Left lung (tissue), 10 donors: ENCODE results near the gene GPR176. TPM values are rescaled to one million over a fixed set of nuclear protein-coding genes. Genes with fewer than 3 reads are reported as not detected.

Source experiments
- ATAC-seq: fragments of 200-7000 bp; cut with Tn5 transposase; one replicate; pipeline ENCODE4 v1.9.1; 2020; ENCODE audit warnings: moderate library complexity
- DNase-seq, 4 donors: peaks; one replicate each; pipeline ENCODE4 v3.0.0-alpha.2; 2013 to 2020
- H3K27ac ChIP-seq, 2 donors: fragments of 200-600 bp; sonication (generic) in 1 of 2; one replicate each; pipeline versions ENCODE4 v1.5.0 to v1.8.0; 2020 to 2021
- H3K27me3 ChIP-seq, 2 donors: fragments of 200-600 bp; sonication (generic) in 1 of 2; one replicate each; pipeline versions ENCODE4 v1.5.0 to v1.8.0; 2020 to 2021
- H3K36me3 ChIP-seq, 2 donors: fragments of 200-600 bp; sonication (generic) in 1 of 2; one replicate each; pipeline versions ENCODE4 v1.5.0 to v1.8.0; 2020 to 2021
- H3K4me1 ChIP-seq, 2 donors: fragments of 200-600 bp; one replicate each; pipeline ENCODE4 v1.8.0; 2021
- H3K4me3 ChIP-seq, 2 donors: fragments of 200-600 bp; sonication (generic) in 1 of 2; one replicate each; pipeline versions ENCODE4 v1.5.0 to v1.8.0; 2020 to 2021; ENCODE audit warnings: mild to moderate bottlenecking in 1 of 2
- H3K9me3 ChIP-seq, 2 donors: fragments of 200-600 bp; sonication (generic) in 1 of 2; one replicate each; pipeline versions ENCODE4 v1.5.0 to v1.8.0; 2020 to 2021
- intact Hi-C, 2 donors: fragments of 100-400 bp; cut with DNase I; formaldehyde crosslinking; loops; one replicate each; pipeline versions ENCODE4 v1.11.2 to v1.14.2; 2022
- polyA plus RNA-seq, 6 donors: library from polyadenylated mRNA; unstranded; fragments of 120-200 nt; gene quantifications; one replicate each; pipeline ENCODE4 v1.2.1, GENCODE V29; 2013; ENCODE audit not compliant: insufficient read length in 6 of 6
- total RNA-seq, 2 donors: library from RNA; stranded (reverse); fragmentation: NEBNext Ultra II Directional; extraction: Animal tissue kit (Norgen Biotek cat#: 25700); gene quantifications; one replicate each; pipeline ENCODE4 v1.2.1, GENCODE V29; 2021
- TF ChIP-seq, protein P1 (sequence below), 2 donors: fragments of 200-600 bp; sonication (generic) in 1 of 2; IDR thresholded peaks; one replicate each; pipeline versions ENCODE4 v1.5.0 to v1.8.0; 2021; ENCODE audit warnings: antibody characterized with exemption in 2 of 2
- donor health status: DM: no; HTN: yes; CAD: no.
- donor health status: DM: no; HTN: no; CAD: no.

The GPR176 gene
- total and polyA plus RNA-seq, 8 donors = 2.6 to 6.6 (median 4.0) TPM

DNA sequence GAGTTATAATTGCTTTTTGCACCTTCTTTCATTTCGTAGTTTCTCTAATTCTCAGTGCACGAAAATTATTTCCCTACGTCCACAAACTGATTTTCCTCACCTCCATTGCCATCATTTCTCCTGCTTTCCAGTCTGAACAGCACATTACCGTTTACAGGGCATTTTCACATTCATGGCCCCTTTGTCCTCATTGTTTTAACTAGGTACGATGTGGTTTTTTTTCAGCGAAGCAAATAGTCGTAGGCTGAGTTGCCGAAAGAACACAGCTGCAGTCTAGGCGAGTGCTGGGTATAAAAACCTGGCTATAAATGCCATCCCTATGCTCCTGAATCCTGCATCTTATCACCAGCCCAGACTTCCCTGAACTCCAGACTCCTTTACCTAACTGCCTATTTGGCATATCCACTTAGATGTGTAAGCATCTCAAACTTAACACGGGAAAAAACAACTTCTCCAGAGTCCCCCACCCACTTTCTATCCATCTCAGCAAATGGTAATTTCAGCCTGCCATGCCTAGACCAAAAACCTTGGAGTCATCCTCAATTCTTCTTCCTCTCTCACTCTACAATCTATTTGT, 136.7 kb downstream of the GPR176 start:
- ATAC-seq (peak; percentile 4), DNase-seq (no peak)
- intact Hi-C loops = no loop called here
- Histone ChIP-seq H3K27me3 (no peaks in the 10 kb centered on the region), H3K4me3 (peak overlapping the region; percentile 70 to 73), H3K4me1 (peaks cover 13 to 34% of the 10 kb centered on the region in 2 donors), H3K36me3 (no peaks in the 10 kb centered on the region), H3K9me3 (no peaks in the 10 kb centered on the region), H3K27ac (peak overlapping the region; percentile 72 to 89)
- TF ChIP-seq, protein P1, sequence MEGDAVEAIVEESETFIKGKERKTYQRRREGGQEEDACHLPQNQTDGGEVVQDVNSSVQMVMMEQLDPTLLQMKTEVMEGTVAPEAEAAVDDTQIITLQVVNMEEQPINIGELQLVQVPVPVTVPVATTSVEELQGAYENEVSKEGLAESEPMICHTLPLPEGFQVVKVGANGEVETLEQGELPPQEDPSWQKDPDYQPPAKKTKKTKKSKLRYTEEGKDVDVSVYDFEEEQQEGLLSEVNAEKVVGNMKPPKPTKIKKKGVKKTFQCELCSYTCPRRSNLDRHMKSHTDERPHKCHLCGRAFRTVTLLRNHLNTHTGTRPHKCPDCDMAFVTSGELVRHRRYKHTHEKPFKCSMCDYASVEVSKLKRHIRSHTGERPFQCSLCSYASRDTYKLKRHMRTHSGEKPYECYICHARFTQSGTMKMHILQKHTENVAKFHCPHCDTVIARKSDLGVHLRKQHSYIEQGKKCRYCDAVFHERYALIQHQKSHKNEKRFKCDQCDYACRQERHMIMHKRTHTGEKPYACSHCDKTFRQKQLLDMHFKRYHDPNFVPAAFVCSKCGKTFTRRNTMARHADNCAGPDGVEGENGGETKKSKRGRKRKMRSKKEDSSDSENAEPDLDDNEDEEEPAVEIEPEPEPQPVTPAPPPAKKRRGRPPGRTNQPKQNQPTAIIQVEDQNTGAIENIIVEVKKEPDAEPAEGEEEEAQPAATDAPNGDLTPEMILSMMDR (IDR thresholded peaks at IDR 0.05) = no peak

- Histone ChIP-seq H3K27ac (peak within 1 kb of the TSS; percentile 72 to 89), H3K9me3 (no peaks in the 10 kb centered on the region), H3K36me3 (no peaks in the 10 kb centered on the region), H3K27me3 (no peaks in the 10 kb centered on the region), H3K4me1 (peaks cover 13 to 34% of the 10 kb centered on the region in 2 donors), H3K4me3 (peak within 1 kb of the TSS; percentile 70 to 73)
- TF ChIP-seq, protein P1 (IDR thresholded peaks at IDR 0.05) = peak in 1 of 2 donors; percentile 12
- peak; percentile 99 for ATAC-seq
- DNase-seq = peak; percentile 91 to 98 (median 96)
- intact Hi-C loops = no loop called here
Observed at GRCh38 chr15:39782441-39783138, 137.5 kb downstream of the GPR176 start, which contains the start of gene FSIP1. TSS of gene FSIP1 (minus strand) at chr15:39782841. CDS start at chr15:39776524, 6,317 bp downstream.

- no peak for ATAC-seq
- peak overlapping the region in 1 of 2 donors; percentile 89 for H3K27ac ChIP-seq
- TF ChIP-seq, protein P1 (IDR thresholded peaks at IDR 0.05) = no peak
Observed at GRCh38 chr15:39781967-39782302, 138.1 kb downstream of the GPR176 start.

GRCh38 chr15:39781147-39781966, 138.7 kb downstream of the GPR176 start:
- DNase-seq = no peak
- Histone ChIP-seq H3K4me3 (no peak overlapping the region), H3K9me3 (no peaks in the 10 kb centered on the region), H3K27ac (peak overlapping the region in 1 of 2 donors; percentile 89), H3K4me1 (peaks cover 13 to 29% of the 10 kb centered on the region in 2 donors), H3K27me3 (no peaks in the 10 kb centered on the region), H3K36me3 (no peaks in the 10 kb centered on the region)
- TF ChIP-seq, protein P1 (IDR thresholded peaks at IDR 0.05) = no peak
- ATAC-seq = no peak
- intact Hi-C loops = no loop called here

More at GRCh38 chr15:39781967-39782302, 138.1 kb downstream of the GPR176 start:
- Histone ChIP-seq H3K4me1 (peaks cover 13 to 34% of the 10 kb centered on the region in 2 donors), H3K9me3 (no peaks in the 10 kb centered on the region), H3K4me3 (peak overlapping the region; percentile 70 to 73), H3K36me3 (no peaks in the 10 kb centered on the region), H3K27me3 (no peaks in the 10 kb centered on the region)
- intact Hi-C loops = no loop called here
- DNase-seq = no peak

GRCh38 chr15:39778021-39778420, 142.0 kb downstream of the GPR176 start:
- no peak for ATAC-seq
- Histone ChIP-seq H3K27me3 (no peaks in the 10 kb centered on the region), H3K9me3 (no peaks in the 10 kb centered on the region), H3K36me3 (no peaks in the 10 kb centered on the region), H3K27ac (no peak overlapping the region), H3K4me3 (no peak overlapping the region), H3K4me1 (peaks cover 0 to 6% of the 10 kb centered on the region in 2 donors)
- intact Hi-C loops = no loop called here
- DNase-seq = no peak
- TF ChIP-seq, protein P1 (IDR thresholded peaks at IDR 0.05) = no peak
